Subcutaneous adipose tissue (tissue), 4 donors: ENCODE measurements around the gene DSCAML1. TPM values are rescaled to one million over a fixed set of nuclear protein-coding genes. Genes with fewer than 3 reads are reported as not detected.

Experiments
- CTCF ChIP-seq: fragments of 450-650 bp; IDR thresholded peaks from one replicate; pipeline ENCODE4 v1.5.1; 2016; ENCODE audit warnings: low read depth, mild to moderate bottlenecking, control low read depth, antibody characterized with exemption, moderate library complexity
- total RNA-seq, 4 donors: library from RNA; depleted of rRNA; stranded (reverse); fragments of >200 nt; gene quantifications; one replicate each; pipeline ENCODE4 v1.1.0, GENCODE V29; 2016

DSCAML1 gene
- total RNA-seq, 4 donors from 2014 or later: 0.22 to 0.82 (median 0.75) TPM; not detected in 1

- no peak for TF ChIP-seq CTCF
Observed at GRCh38 chr11:117826190-117826570, 29.2 kb upstream of the DSCAML1 start.

- no peak for TF ChIP-seq CTCF
Observed at GRCh38 chr11:117825538-117826189, 28.6 kb upstream of the DSCAML1 start.

- no peak for TF ChIP-seq CTCF
Observed at GRCh38 chr11:117824571-117825537, 27.8 kb upstream of the DSCAML1 start, which contains the start of gene FXYD2. Gene FXYD2, minus strand, starts transcription at chr11:117824744. Its CDS starts 66 bp downstream, at chr11:117824678.

GRCh38 chr11:117823946-117824420 lies 27.0 kb upstream of the DSCAML1 start:
- TF ChIP-seq CTCF: no peak

GRCh38 chr11:117823294-117823945 lies 26.4 kb upstream of the DSCAML1 start:
- TF ChIP-seq CTCF: no peak

GRCh38 chr11:117822074-117823033 lies 25.3 kb upstream of the DSCAML1 start:
- no peak for TF ChIP-seq CTCF
